Caco-2 (cell line): Measurements from ENCODE around the gene HELZ. TPM values are rescaled to one million over a fixed set of nuclear protein-coding genes. Genes with fewer than 3 reads are reported as not detected.

Experiments
- BruUV-seq: library from RNA; stranded (reverse); fragments of 400-500 nt; replicated peaks from 2 replicates; lab custom pipeline; 2021; lab: Mats Ljungman, UMichigan
- CTCF ChIA-PET: fragments of 300-600 bp; sonication (Branson Sonifier 250); formaldehyde crosslinking; loops from one replicate; lab custom pipeline; 2022; ENCODE audit warnings: antibody characterized with exemption; lab: Charles Lee
- POLR2A ChIA-PET: fragments of 300-600 bp; sonication (Branson Sonifier 250); formaldehyde crosslinking; loops from one replicate; lab custom pipeline; 2022; ENCODE audit warnings: antibody characterized with exemption; lab: Charles Lee
- DNase-seq, 2 experiments: peaks; one replicate each; pipeline versions ENCODE4 v3.0.0 to v3.0.0-alpha.2; 2020 to 2022
- H3K27me3 ChIP-seq: replicated peaks from 2 replicates; pipeline ENCODE4 v1.6.0; 2011; ENCODE audit warnings: low read length; ENCODE audit not compliant: control insufficient read depth, insufficient read depth
- H3K36me3 ChIP-seq: 2 replicates; pipeline ENCODE4 v1.5.1; 2011; ENCODE audit warnings: low read length; ENCODE audit not compliant: control insufficient read depth, insufficient read depth
- H3K4me1 ChIP-seq: fragments of 250-450 bp; sonication (Bioruptor Pico); 2 replicates; pipeline ENCODE4 v1.5.1; 2020; ENCODE audit warnings: mild to moderate bottlenecking
- H3K4me3 ChIP-seq: 2 replicates; pipeline ENCODE4 v1.5.1; 2011; ENCODE audit warnings: low read depth, mild to moderate bottlenecking, control low read depth, low read length
- H3K9me3 ChIP-seq: fragments of 250-450 bp; sonication (Bioruptor Pico); 2 replicates; pipeline ENCODE4 v1.5.1; 2020; ENCODE audit warnings: mild to moderate bottlenecking, moderate library complexity
- H3K27ac Mint-ChIP-seq: one replicate; pipeline ENCODE4 v1.8.0; 2022; ENCODE audit warnings: mixed read lengths; ENCODE audit not compliant: unreplicated experiment
- H3K27me3 Mint-ChIP-seq: one replicate; pipeline ENCODE4 v1.8.0; 2022; ENCODE audit warnings: mixed read lengths; ENCODE audit not compliant: insufficient read depth, unreplicated experiment
- H3K36me3 Mint-ChIP-seq: one replicate; pipeline ENCODE4 v1.8.0; 2022; ENCODE audit warnings: mild to moderate bottlenecking, mixed read lengths; ENCODE audit not compliant: insufficient read depth, unreplicated experiment
- H3K4me1 Mint-ChIP-seq: one replicate; pipeline ENCODE4 v1.8.0; 2022; ENCODE audit warnings: low read depth, mixed read lengths; ENCODE audit not compliant: unreplicated experiment
- H3K4me3 Mint-ChIP-seq: one replicate; pipeline ENCODE4 v1.8.0; 2022; ENCODE audit warnings: mild to moderate bottlenecking, moderate library complexity, mixed read lengths; ENCODE audit not compliant: unreplicated experiment
- H3K9me3 Mint-ChIP-seq: one replicate; pipeline ENCODE4 v1.8.0; 2022; ENCODE audit warnings: mixed read lengths; ENCODE audit not compliant: unreplicated experiment
- intact Hi-C: fragments of 100-400 bp; cut with micrococcal nuclease; formaldehyde crosslinking; loops from one replicate; pipeline ENCODE4 v1.10.0; 2022; ENCODE audit not compliant: unreplicated experiment
- total RNA-seq: library from RNA; stranded (reverse); gene quantifications from 2 replicates; pipeline ENCODE4 v1.2.3, GENCODE V29; 2022
- TF ChIP-seq, protein P1 (sequence below), 2 experiments: fragments of 200-600 bp in 1 of 2; IDR thresholded peaks; 1 replicate in 1 of 2; 2 replicates in 1 of 2; pipeline versions ENCODE4 v1.5.1 to v1.8.0; 2011 to 2022; ENCODE audit warnings: antibody characterized with exemption in 1 of 2, control low read depth in 1 of 2, inconsistent platforms in 1 of 2, low read depth in 1 of 2, low read length in 1 of 2, mild to moderate bottlenecking in 1 of 2, moderate library complexity in 1 of 2; ENCODE audit not compliant: insufficient read depth in 1 of 2, severe bottlenecking in 1 of 2, unreplicated experiment in 1 of 2

The HELZ gene
- total RNA-seq, 1 experiment from 2014 or later = 63.8 TPM

GRCh38 chr17:67285360-67285759 is 40.4 kb upstream of the HELZ start:
- no peak for DNase-seq
- H3K27ac Mint-ChIP-seq = peak overlapping the region; percentile 26

GRCh38 chr17:67283731-67284516 is 38.9 kb upstream of the HELZ start:
- Mint-ChIP-seq H3K4me3 (no peak overlapping the region), H3K9me3 (no peaks in the 10 kb centered on the region), H3K27ac (no peak overlapping the region), H3K27me3 (no peaks in the 10 kb centered on the region), H3K36me3 (no peaks in the 10 kb centered on the region), H3K4me1 (peaks cover 7% of the 10 kb centered on the region)
- POLR2A ChIA-PET = no interaction called here
- no TSS peak for BruUV-seq
- Histone ChIP-seq H3K4me3 (no peak overlapping the region), H3K4me1 (peaks cover 13% of the 10 kb centered on the region), H3K27me3 (no peaks in the 10 kb centered on the region), H3K9me3 (no peaks in the 10 kb centered on the region), H3K36me3 (no peaks in the 10 kb centered on the region)
- no peak for DNase-seq
- intact Hi-C loops = no loop called here
- TF ChIP-seq, protein P1, sequence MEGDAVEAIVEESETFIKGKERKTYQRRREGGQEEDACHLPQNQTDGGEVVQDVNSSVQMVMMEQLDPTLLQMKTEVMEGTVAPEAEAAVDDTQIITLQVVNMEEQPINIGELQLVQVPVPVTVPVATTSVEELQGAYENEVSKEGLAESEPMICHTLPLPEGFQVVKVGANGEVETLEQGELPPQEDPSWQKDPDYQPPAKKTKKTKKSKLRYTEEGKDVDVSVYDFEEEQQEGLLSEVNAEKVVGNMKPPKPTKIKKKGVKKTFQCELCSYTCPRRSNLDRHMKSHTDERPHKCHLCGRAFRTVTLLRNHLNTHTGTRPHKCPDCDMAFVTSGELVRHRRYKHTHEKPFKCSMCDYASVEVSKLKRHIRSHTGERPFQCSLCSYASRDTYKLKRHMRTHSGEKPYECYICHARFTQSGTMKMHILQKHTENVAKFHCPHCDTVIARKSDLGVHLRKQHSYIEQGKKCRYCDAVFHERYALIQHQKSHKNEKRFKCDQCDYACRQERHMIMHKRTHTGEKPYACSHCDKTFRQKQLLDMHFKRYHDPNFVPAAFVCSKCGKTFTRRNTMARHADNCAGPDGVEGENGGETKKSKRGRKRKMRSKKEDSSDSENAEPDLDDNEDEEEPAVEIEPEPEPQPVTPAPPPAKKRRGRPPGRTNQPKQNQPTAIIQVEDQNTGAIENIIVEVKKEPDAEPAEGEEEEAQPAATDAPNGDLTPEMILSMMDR (IDR thresholded peaks at IDR 0.05; ENCODE audit: insufficient read depth in 1 of 2, low read depth in 1 of 2, low read length in 1 of 2, severe bottlenecking in 1 of 2, unreplicated experiment in 1 of 2) = no peak
- CTCF ChIA-PET = no interaction called here

More at GRCh38 chr17:67285360-67285759, 40.4 kb upstream of the HELZ start:
- no peaks in the 10 kb centered on the region for H3K27me3 Mint-ChIP-seq
- H3K4me1 Mint-ChIP-seq = peaks cover 7% of the 10 kb centered on the region
- H3K9me3 Mint-ChIP-seq = no peaks in the 10 kb centered on the region
- POLR2A ChIA-PET = no interaction called here
- TF ChIP-seq, protein P1 (IDR thresholded peaks at IDR 0.05; ENCODE audit: insufficient read depth in 1 of 2, low read depth in 1 of 2, low read length in 1 of 2, severe bottlenecking in 1 of 2, unreplicated experiment in 1 of 2) = no peak
- no TSS peak for BruUV-seq
- H3K36me3 ChIP-seq = no peaks in the 10 kb centered on the region
- no peak overlapping the region for H3K4me3 ChIP-seq
- peaks cover 13% of the 10 kb centered on the region for H3K4me1 ChIP-seq
- H3K36me3 Mint-ChIP-seq = no peaks in the 10 kb centered on the region
- CTCF ChIA-PET = interaction anchor here (0.6 kb wide), 1 partner anchor 352 kb away, joined by 4 read pairs; no protein-coding TSS in a partner anchor
- no peaks in the 10 kb centered on the region for H3K27me3 ChIP-seq
- H3K4me3 Mint-ChIP-seq = no peak overlapping the region
- intact Hi-C loops = no loop called here
- no peaks in the 10 kb centered on the region for H3K9me3 ChIP-seq

DNA sequence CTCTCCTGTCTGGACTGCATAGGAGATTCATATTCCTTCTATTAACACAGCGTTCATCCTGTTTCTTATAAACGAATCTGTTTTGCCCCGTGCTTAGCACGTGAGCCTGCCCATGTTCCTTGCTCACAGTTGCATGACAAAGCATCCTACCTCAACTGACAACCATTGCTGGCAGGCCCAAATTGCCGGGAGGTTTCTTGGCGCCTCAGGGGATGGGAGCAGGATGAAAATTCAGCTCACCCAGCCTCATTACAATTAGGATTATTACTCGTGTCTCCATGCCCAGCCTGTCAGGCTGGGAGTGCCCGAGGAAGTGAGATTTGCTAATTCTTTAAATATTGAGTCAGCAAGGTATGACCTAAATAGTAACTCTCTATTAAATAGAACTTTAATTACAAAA is 36.7 kb upstream of the HELZ start:
- ChIA-PET POLR2A (no interaction called here), CTCF (no interaction called here)
- no peak overlapping the region for H3K4me3 ChIP-seq
- BruUV-seq = no TSS peak
- intact Hi-C loops = no loop called here
- H3K27me3 ChIP-seq = no peaks in the 10 kb centered on the region
- H3K9me3 ChIP-seq = no peaks in the 10 kb centered on the region
- Mint-ChIP-seq H3K4me1 (no peaks in the 10 kb centered on the region), H3K9me3 (no peaks in the 10 kb centered on the region), H3K27ac (no peak overlapping the region), H3K27me3 (no peaks in the 10 kb centered on the region), H3K4me3 (no peak overlapping the region), H3K36me3 (no peaks in the 10 kb centered on the region)
- no peaks in the 10 kb centered on the region for H3K36me3 ChIP-seq
- TF ChIP-seq, protein P1 (IDR thresholded peaks at IDR 0.05; ENCODE audit: insufficient read depth in 1 of 2, low read depth in 1 of 2, low read length in 1 of 2, severe bottlenecking in 1 of 2, unreplicated experiment in 1 of 2) = no peak
- peaks cover 6% of the 10 kb centered on the region for H3K4me1 ChIP-seq
- no peak for DNase-seq
